NB4 (cell line): ENCODE data around the gene PDE4A.

Source experiments
- MYC ChIP-seq: IDR thresholded peaks from 2 replicates; pipeline ENCODE4 v1.6.1; 2011; ENCODE audit warnings: low read depth, low read length
- POLR2A ChIP-seq: IDR thresholded peaks from 2 replicates; pipeline ENCODE4 v1.6.1; 2011; ENCODE audit warnings: mild to moderate bottlenecking; ENCODE audit not compliant: insufficient read length; ENCODE audit errors: extremely low read depth
- TF ChIP-seq, protein P1 (sequence below): IDR thresholded peaks from one replicate; pipeline ENCODE4 v1.5.1; 2012; ENCODE audit warnings: low read depth, low read length
- TF ChIP-seq, protein P2 (sequence below): IDR thresholded peaks from 2 replicates; pipeline ENCODE4 v1.6.1; 2011; ENCODE audit warnings: low read depth, low read length

DNA sequence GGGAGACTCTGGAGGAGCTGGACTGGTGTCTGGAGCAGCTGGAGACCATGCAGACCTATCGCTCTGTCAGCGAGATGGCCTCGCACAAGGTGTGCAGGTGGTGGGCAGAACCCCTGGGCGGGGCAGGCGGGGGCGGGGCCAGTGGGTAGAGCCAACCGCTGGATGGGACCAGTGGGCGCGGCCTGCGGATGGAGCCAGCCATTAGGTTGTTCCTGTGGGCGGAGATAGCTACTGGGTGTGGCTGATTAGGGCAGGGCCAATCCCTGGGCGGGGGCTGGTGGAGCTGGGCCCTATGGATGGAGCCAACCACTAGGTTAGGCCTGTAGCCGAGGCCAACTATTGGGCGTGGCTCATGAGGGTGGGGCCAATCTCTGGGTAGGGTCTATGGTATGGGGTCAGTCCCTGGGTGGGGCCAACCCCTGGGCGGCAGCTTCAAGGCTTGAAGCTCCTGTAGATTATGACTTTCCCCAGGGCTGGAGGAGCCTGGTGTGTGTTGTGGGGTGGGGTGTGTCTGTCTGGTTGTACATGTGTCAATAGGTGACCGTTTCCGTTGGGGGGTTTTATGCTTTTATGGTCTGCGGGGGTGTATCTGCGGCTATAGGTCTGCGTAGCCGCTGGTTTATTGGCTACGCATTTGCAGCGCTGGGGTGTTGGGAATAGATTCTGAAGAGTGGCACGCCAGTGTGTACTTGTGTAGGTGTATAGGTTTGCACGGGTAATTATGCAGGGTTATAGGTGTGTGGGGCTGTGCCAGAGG is 30.7 kb downstream of the PDE4A start:
- no peak for TF ChIP-seq POLR2A
- TF ChIP-seq, protein P1, sequence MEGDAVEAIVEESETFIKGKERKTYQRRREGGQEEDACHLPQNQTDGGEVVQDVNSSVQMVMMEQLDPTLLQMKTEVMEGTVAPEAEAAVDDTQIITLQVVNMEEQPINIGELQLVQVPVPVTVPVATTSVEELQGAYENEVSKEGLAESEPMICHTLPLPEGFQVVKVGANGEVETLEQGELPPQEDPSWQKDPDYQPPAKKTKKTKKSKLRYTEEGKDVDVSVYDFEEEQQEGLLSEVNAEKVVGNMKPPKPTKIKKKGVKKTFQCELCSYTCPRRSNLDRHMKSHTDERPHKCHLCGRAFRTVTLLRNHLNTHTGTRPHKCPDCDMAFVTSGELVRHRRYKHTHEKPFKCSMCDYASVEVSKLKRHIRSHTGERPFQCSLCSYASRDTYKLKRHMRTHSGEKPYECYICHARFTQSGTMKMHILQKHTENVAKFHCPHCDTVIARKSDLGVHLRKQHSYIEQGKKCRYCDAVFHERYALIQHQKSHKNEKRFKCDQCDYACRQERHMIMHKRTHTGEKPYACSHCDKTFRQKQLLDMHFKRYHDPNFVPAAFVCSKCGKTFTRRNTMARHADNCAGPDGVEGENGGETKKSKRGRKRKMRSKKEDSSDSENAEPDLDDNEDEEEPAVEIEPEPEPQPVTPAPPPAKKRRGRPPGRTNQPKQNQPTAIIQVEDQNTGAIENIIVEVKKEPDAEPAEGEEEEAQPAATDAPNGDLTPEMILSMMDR: no peak
- no peak for TF ChIP-seq MYC
- TF ChIP-seq, protein P2, sequence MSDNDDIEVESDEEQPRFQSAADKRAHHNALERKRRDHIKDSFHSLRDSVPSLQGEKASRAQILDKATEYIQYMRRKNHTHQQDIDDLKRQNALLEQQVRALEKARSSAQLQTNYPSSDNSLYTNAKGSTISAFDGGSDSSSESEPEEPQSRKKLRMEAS: no peak
